H7 (cell line): ENCODE data around the gene TAS2R7. TPM values are rescaled to one million over a fixed set of nuclear protein-coding genes. Genes with fewer than 3 reads are reported as not detected.
"Not testable (repeated sequence)": the region's sequence is repeated elsewhere in the genome, so short reads cannot be mapped to it uniquely, and the experiment has no call there.

Source experiments
- DNase-seq: peaks from one replicate; pipeline ENCODE4 v3.0.0; 2012
- H3K27me3 ChIP-seq: 2 replicates; pipeline ENCODE4 v1.6.0; 2011; ENCODE audit warnings: mild to moderate bottlenecking, low read length; ENCODE audit not compliant: control insufficient read depth, insufficient read depth
- H3K36me3 ChIP-seq: replicated peaks from 2 replicates; pipeline ENCODE4 v1.5.1; 2011; ENCODE audit warnings: low read length; ENCODE audit not compliant: control insufficient read depth, insufficient read depth
- H3K4me3 ChIP-seq: 2 replicates; pipeline ENCODE4 v1.5.1; 2011; ENCODE audit warnings: low read depth, mild to moderate bottlenecking, control low read depth, low read length, moderate library complexity; ENCODE audit not compliant: insufficient read depth
- total RNA-seq: library from RNA; depleted of rRNA; stranded (reverse); fragments of >200 nt; shearing (Covaris generic); gene quantifications from 2 replicates; pipeline ENCODE4 v1.2.3, GENCODE V29; 2014; rRNA removed

Gene TAS2R7
- total RNA-seq, 1 experiment from 2014 or later: not detected

DNA sequence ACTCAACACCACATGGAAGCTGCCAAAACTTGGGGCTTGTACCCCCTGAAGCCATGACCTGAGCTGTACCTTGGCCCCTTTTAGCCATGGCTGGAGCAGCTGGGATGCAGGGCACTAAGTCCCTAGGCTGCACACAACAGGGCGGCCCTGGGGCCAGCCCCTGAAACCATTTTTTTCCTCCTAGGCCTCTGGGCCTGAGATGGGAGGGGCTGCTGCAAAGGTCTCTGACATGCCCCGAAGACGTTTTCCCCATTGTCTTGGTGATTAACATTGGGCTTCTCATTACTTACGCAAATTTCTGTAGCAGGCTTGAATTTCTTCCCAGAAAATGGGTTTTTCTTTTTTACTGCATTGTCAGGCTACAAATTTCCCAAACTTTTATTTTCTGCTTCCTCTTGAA lies 10.7 kb downstream of the TAS2R7 start:
- H3K27me3 ChIP-seq, H3K4me3 ChIP-seq, H3K36me3 ChIP-seq, DNase-seq: not testable (repeated sequence)

DNA sequence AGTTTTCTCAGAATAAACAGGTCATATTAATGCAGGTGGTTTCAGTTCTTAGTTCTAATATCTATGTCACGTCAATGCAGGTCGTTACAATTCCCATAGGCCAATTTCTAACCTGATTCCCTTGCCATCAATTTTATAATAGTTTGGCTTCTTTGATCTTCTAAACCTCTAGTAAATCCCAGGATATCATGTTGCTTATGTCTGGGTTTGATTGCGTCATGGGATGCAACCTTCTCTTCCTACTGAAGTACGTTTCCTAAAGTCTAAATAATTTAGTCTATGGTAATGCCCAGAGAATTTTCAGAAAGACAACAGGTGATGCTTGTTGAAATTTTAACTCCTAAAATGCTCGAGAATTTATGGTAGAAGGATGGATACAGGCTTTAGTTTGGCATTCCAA lies 19.2 kb downstream of the TAS2R7 start:
- Histone ChIP-seq H3K27me3 (no peaks in the 10 kb centered on the region), H3K4me3 (no peak overlapping the region), H3K36me3 (no peaks in the 10 kb centered on the region)
- DNase-seq: no peak

DNA sequence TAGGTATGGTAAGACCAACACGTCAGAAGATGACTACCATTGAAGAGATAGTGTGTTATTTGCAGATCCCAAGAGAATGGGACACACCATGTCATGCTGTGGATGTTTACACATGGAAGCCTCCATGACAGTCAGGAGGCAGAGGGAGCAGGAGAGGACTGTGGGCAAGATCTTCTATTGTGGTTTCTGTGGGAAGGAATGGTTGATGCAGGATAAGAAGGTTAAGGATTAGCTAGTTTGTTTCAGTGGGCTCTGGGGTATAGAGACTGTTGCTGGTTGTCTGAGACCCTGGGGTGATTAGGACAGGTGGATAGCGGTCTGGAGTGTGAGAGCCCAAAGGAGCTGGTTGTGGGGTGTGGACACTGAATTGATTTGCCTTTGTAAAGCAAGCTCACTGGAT lies 23.3 kb downstream of the TAS2R7 start:
- DNase-seq: no peak

DNA sequence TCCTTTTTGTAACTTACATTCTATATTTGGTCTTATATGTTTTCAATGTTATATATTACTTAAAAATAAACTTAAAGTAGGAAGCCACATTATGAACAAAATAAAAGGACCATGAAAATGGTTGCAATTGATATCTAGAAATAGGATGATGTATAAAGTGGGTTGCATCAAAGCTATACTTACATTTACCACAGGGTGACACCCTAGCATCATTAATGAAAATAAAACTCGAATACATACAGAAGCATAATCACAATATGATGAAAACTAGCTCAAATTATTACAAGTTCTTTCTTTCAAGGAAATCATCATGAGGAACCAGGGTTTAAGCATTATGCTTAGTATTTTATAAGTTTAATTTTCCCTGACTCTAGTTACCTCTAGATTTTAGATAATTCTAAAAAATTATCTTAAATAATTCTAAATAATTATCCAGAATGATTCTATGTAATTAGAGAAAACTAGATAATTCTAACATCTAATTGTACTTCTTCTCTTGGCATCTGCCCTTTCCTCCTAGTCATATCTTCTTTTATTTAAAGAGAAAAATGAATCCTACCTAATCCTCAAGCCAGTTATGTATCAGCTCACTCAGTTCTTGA lies 31.2 kb downstream of the TAS2R7 start:
- no peak overlapping the region for H3K4me3 ChIP-seq
- DNase-seq: peak; percentile 8
- no peaks in the 10 kb centered on the region for H3K27me3 ChIP-seq
- no peaks in the 10 kb centered on the region for H3K36me3 ChIP-seq

More for the DNA sequence above, 23.3 kb downstream of the TAS2R7 start:
- no peaks in the 10 kb centered on the region for H3K27me3 ChIP-seq
- no peak overlapping the region for H3K4me3 ChIP-seq
- H3K36me3 ChIP-seq: no peaks in the 10 kb centered on the region

DNA sequence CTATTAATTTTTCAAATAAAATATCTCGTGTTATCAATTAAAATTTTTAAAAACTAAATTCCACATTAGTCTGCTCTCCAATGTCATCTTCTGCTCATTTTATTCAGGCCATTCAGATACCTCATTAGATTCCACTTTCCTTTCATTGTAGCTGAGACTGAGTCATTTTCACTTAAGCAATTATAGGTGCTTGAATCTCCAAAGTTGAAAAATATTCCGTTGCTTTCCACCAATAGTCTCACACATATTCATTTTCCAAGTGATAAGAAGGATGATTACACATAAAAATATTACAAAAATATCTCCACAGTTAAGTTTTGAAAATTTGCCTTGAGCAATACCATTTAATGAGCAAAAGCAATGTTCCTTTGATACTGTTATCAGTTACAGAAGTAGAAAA lies 42.8 kb downstream of the TAS2R7 start:
- Histone ChIP-seq H3K36me3 (no peaks in the 10 kb centered on the region), H3K27me3 (no peaks in the 10 kb centered on the region), H3K4me3 (no peak overlapping the region)
- no peak for DNase-seq

DNA sequence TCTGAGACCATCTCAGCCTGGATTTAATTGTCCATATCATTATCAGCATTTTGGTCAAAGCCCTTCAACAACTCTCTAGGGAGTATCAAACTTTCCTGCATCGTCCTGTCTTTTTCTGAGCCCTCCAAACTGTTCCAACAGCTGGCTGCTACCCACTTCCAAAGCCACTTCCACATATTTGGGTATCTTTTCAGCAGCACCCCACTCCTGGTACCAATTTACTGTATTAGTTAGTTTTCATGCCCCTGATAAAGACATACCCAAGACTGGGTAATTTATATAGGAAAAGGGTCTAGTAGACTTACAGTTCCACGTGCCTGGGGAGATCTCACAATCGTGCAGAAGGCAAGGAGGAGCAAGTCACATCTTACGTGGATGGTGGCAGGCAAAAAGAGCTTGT lies 46.2 kb downstream of the TAS2R7 start:
- DNase-seq: no peak
- Histone ChIP-seq H3K36me3 (no peaks in the 10 kb centered on the region), H3K27me3 (no peaks in the 10 kb centered on the region), H3K4me3 (no peak overlapping the region)

DNA sequence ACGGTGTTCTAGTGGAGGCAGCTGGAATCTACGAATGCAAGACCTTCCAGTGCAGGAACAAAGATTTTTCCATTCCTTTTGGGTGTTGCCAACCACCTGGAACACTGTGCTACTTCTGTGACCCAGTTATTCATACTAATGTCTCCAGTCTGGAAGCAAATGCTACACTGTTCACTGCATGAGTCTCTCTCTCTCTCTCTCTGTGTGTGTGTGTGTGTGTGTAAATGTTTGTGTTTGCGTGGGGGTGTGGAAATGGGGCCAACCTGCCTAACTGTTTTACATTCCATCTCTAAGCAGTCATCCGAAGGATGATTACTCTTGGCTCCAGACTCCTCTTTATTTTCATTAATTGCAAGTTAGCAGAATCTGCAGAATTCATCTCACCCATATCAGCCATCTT lies 49.4 kb downstream of the TAS2R7 start:
- Histone ChIP-seq H3K4me3 (no peak overlapping the region), H3K27me3 (no peaks in the 10 kb centered on the region), H3K36me3 (no peaks in the 10 kb centered on the region)
- no peak for DNase-seq

Other genes starting within 250 kb of the TAS2R7 start
- 23.1 and 29.1 TPM in 2 replicates for gene MAGOHB, start 189.0 kb downstream of the TAS2R7 start, total RNA-seq
- gene STYK1, start 128.6 kb downstream of the TAS2R7 start, total RNA-seq: 2.0 and 2.9 TPM in 2 replicates
- 108 and 140 TPM in 2 replicates for gene YBX3, start 79.3 kb downstream of the TAS2R7 start, total RNA-seq
- not detected in 2 replicates for gene TAS2R8, start 4.7 kb upstream of the TAS2R7 start, total RNA-seq
- not detected in 2 replicates for gene TAS2R9, start 7.5 kb upstream of the TAS2R7 start, total RNA-seq
- gene TAS2R10, start 23.7 kb upstream of the TAS2R7 start, total RNA-seq: 0.10 TPM in 1 of 2 replicates, not detected in the other
- 0.78 and 2.1 TPM in 2 replicates for gene PRR4, start 46.8 kb upstream of the TAS2R7 start, total RNA-seq
- gene PRH1, start 81.6 kb upstream of the TAS2R7 start, total RNA-seq: 5.2 and 7.0 TPM in 2 replicates
- 0.24 TPM in 1 of 2 replicates, not detected in the other for gene TAS2R13, start 106.9 kb upstream of the TAS2R7 start, total RNA-seq
- gene PRH2, start 126.6 kb upstream of the TAS2R7 start, total RNA-seq: 0.21 TPM in 1 of 2 replicates, not detected in the other
- gene TAS2R14, start 136.6 kb upstream of the TAS2R7 start, total RNA-seq: 0.10 and 0.92 TPM in 2 replicates
- 0.76 and 0.85 TPM in 2 replicates for gene TAS2R50, start 184.3 kb upstream of the TAS2R7 start, total RNA-seq
- gene TAS2R20, start 195.7 kb upstream of the TAS2R7 start, total RNA-seq: 0.26 and 0.38 TPM in 2 replicates
- gene TAS2R19, start 220.0 kb upstream of the TAS2R7 start, total RNA-seq: 0.62 and 1.3 TPM in 2 replicates
- 0.48 and 0.55 TPM in 2 replicates for gene TAS2R31, start 228.8 kb upstream of the TAS2R7 start, total RNA-seq